Measurements from ENCODE around the gene CD2BP2.
"Not testable (repeated sequence)": the region's sequence is repeated elsewhere in the genome, so short reads cannot be mapped to it uniquely, and the experiment has no call there.

Gene CD2BP2

GRCh38 chr16:30355144-30355953, at the start of gene CD2BP2:
Gene CD2BP2, minus strand, starts transcription at chr16:30355308. Its CDS starts 627 bp downstream, at chr16:30354681.
- peak; percentile 91 for DNase-seq

GRCh38 chr16:30401768-30402425, 46.8 kb upstream of the CD2BP2 start:
- DNase-seq = no peak

GRCh38 chr16:30399435-30400186, 44.5 kb upstream of the CD2BP2 start:
- DNase-seq = no peak

- no peak for DNase-seq
Observed at GRCh38 chr16:30398661-30399434, 43.7 kb upstream of the CD2BP2 start.

- no peak for DNase-seq
Observed at GRCh38 chr16:30397776-30398660, 42.9 kb upstream of the CD2BP2 start.

- DNase-seq = no peak
Observed at GRCh38 chr16:30397056-30397455, 41.9 kb upstream of the CD2BP2 start.

- not testable (repeated sequence) for DNase-seq
Observed at GRCh38 chr16:30396627-30397026, 41.5 kb upstream of the CD2BP2 start.

- DNase-seq = no peak
Observed at GRCh38 chr16:30395992-30396585, 41.0 kb upstream of the CD2BP2 start.

GRCh38 chr16:30395155-30395991, 40.3 kb upstream of the CD2BP2 start, which contains the start of gene ZNF48:
Gene ZNF48, plus strand, starts transcription at chr16:30395420. Its CDS starts 375 bp downstream, at chr16:30395795.
- DNase-seq = peak; percentile 70

GRCh38 chr16:30394592-30395154, 39.6 kb upstream of the CD2BP2 start:
- no peak for DNase-seq

- DNase-seq = no peak
Observed at GRCh38 chr16:30383521-30383920, 28.4 kb upstream of the CD2BP2 start.

GRCh38 chr16:30382111-30382881, 27.2 kb upstream of the CD2BP2 start, which contains the start of gene SEPTIN1:
Gene SEPTIN1, minus strand, starts transcription at chr16:30382561. Its CDS starts 19 bp downstream, at chr16:30382542.
- DNase-seq = peak; percentile 86

GRCh38 chr16:30381291-30382041, 26.4 kb upstream of the CD2BP2 start:
- DNase-seq = peak; percentile 57

- no peak for DNase-seq
Observed at GRCh38 chr16:30380803-30381208, 25.7 kb upstream of the CD2BP2 start.

- DNase-seq = no peak
Observed at GRCh38 chr16:30380072-30380802, 25.1 kb upstream of the CD2BP2 start.

- DNase-seq = no peak
Observed at GRCh38 chr16:30379158-30379783, 24.2 kb upstream of the CD2BP2 start.
